D721Med (cell line): ENCODE measurements around the gene GRAP2.
"Not testable (repeated sequence)": the region's sequence is repeated elsewhere in the genome, so short reads cannot be mapped to it uniquely, and the experiment has no call there.

ENCODE experiments used
- DNase-seq: peaks from one replicate; pipeline ENCODE4 v3.0.0; 2011; ENCODE audit warnings: low spot score; ENCODE audit not compliant: insufficient read length
- FAIRE-seq: peaks from 2 replicates; lab custom pipeline; 2011; peaks lifted over from hg19 to GRCh38; lab: Jason Lieb, UNC
- TF ChIP-seq, protein P1 (sequence below): IDR thresholded peaks from 2 replicates; pipeline ENCODE4 v1.5.1; 2012; ENCODE audit warnings: mild to moderate bottlenecking, control low read depth; ENCODE audit not compliant: insufficient read depth; ENCODE audit errors: missing control alignments

The GRAP2 gene

DNA sequence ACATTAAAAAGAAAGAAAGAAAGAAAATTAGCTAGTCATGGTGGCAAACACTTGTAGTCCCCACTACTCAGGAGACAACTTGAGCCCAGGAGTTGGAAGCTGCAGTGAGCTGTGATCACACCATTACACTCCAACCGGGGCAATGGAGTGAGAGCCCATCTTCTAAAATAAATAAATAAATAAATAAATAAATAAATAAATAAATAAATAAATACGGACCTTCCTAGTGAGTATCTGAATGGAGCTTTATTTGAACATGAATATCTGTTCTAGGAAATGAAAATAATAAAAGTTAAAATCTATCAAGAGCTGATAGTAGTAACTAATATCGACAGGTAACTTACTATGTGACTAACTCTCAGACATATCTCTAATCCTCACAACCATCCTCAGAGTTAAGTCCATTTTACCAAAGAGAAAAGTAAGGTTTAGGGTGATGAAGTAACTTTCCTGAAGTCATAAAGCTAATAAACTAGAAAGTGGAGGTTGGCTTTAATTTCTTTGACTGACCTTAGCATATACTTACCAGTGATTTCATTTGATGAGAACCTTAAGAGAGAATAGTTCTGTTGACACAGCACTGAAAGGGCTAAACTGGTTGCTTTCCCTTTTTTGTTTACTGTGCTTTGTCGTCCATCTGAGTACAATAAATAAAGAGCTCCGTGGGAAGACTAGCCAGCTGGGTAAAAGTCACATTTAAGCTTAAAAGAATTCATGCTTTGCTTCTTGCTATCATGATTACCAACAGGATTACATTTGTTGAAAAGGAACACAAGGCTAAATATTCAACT lies 29.7 kb upstream of the GRAP2 start:
- no peak for DNase-seq
- TF ChIP-seq, protein P1, sequence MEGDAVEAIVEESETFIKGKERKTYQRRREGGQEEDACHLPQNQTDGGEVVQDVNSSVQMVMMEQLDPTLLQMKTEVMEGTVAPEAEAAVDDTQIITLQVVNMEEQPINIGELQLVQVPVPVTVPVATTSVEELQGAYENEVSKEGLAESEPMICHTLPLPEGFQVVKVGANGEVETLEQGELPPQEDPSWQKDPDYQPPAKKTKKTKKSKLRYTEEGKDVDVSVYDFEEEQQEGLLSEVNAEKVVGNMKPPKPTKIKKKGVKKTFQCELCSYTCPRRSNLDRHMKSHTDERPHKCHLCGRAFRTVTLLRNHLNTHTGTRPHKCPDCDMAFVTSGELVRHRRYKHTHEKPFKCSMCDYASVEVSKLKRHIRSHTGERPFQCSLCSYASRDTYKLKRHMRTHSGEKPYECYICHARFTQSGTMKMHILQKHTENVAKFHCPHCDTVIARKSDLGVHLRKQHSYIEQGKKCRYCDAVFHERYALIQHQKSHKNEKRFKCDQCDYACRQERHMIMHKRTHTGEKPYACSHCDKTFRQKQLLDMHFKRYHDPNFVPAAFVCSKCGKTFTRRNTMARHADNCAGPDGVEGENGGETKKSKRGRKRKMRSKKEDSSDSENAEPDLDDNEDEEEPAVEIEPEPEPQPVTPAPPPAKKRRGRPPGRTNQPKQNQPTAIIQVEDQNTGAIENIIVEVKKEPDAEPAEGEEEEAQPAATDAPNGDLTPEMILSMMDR, result no peak
- FAIRE-seq, result no peak

DNA sequence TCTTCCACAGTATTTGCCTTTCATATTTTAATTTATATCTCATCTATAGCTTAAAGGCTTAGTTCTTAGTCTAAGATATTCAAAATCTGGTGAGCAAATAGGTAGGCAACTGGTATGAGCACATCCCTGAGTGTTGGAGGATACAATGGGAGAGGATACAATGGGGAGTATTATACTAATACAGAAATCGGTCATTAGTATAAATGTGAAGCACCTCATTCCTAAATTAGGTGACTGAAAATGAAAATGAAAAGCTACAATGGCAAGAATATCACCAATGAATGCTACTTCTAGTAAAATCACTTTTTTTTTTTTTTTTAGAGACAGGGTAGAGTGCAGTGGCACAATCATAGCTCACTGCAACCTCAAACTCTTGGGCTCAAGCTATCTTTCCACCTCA lies 28.3 kb upstream of the GRAP2 start:
- DNase-seq (no peak), FAIRE-seq (no peak)
- TF ChIP-seq, protein P1, result no peak

DNA sequence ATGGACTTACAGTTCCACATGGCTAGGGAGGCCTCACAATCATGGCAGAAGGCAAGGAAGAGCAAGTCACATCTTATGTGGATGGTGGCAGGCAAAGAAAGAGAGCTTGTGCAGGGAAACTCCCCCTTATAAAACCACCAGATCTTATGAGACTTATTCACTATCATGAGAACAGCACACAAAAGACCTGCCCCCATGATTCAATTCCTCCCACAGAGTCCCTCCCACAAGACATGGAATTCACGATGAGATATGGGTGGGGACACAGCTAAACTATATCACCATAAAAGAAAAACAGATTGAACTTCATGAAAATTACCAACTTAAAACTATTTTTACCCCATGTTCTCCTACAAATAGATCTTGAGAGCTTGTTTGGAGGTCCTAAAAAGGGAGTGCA lies 26.9 kb upstream of the GRAP2 start:
- FAIRE-seq (no peak), DNase-seq (no peak)
- TF ChIP-seq, protein P1, result no peak

DNA sequence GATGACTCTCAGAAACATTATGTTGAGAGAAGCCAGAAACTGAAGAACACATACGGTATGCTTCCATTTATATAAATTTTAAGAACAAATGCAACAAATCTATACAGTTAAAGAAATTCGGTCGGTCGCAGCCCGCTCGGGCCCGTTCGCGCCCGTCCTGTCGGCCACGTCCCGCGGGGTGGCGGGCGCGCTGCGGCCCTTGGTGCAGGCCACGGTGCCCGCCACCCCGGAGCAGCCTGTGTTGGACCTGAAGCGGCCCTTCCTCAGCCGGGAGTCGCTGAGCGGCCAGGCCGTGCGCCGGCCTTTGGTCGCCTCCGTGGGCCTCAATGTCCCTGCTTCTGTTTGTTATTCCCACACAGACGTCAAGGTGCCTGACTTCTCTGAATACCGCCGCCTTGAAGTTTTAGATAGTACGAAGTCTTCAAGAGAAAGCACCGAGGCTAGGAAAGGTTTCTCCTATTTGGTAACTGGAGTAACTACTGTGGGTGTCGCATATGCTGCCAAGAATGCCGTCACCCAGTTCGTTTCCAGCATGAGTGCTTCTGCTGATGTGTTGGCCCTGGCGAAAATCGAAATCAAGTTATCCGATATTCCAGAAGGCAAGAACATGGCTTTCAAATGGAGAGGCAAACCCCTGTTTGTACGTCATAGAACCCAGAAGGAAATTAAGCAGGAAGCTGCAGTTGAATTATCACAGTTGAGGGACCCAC lies 25.6 kb upstream of the GRAP2 start:
- not testable (repeated sequence) for DNase-seq, FAIRE-seq

DNA sequence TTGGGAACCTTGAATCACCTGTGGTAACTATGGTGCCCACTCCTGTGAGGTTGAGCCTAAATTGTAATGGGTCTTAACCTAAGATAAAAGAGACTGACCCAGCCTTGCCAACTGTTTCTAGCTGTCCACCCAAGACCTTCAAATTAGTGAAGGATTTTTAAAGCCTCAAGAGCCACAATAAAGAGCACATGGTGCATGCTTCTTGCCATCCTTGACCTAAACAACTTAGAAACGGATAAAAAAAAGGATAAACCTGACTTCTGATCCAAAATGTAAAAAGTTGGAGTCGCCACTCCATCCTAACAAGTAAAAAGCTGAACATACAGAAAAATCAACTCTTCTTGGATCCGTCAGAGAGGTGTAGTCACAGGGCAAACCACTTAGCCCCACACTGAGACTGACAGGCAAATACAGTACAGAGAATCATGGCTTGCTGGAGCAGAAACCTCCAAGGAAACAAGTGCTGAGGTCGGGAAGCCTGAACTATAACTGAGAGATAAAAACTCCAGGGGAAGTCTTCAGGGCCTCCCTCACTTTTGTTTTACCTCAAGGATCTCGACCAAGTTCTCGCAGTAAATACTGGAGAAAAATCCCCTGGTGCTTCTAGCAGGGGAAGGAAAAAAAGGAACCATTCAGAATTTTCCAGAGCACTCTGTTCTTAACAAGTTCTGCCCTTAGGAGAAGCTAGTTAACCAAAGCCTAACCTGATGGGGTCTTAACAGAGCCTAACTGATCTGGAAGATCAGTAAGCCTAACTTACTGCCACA lies 23.6 kb upstream of the GRAP2 start:
- TF ChIP-seq, protein P1, result no peak
- no peak for FAIRE-seq
- DNase-seq, result no peak

DNA sequence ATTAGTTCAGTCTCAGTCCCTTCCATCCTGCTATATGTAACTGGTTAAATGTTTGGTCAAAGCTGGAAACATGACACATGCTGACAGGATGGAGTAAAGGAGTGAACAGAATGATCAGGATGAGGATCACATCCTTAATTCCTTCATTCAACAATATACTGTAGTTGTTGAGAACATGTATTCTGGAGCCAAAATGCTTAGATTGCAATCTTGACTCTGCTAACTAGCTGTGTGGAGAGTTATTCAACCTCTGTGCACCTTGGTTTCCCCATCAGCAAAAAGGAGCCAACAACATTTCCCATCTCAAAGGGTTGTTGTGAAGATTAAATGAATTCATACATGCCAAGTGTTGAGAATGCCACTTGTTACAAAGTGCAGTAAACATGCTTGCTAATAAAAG lies 20.2 kb upstream of the GRAP2 start:
- TF ChIP-seq, protein P1, result no peak
- DNase-seq (no peak), FAIRE-seq (no peak)

DNA sequence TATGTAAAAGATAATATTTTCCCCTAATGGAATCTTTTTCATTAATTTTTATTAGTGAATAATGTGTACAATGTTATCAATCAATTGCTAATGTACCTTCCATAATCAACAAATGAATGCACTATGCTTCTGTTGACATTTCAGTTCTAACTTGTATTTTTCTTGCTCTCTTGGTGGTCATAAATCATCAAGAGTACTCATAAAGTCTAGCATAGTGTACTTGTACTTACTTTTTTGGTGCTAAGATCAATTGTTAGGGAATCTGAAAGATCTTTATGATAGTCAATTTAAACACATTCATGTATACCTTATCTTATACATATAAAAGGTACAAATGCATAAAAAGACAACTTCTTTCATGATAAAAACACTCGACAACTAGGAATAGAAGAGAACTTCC lies 17.8 kb upstream of the GRAP2 start:
- FAIRE-seq (no peak), DNase-seq (no peak)
- TF ChIP-seq, protein P1, result no peak

DNA sequence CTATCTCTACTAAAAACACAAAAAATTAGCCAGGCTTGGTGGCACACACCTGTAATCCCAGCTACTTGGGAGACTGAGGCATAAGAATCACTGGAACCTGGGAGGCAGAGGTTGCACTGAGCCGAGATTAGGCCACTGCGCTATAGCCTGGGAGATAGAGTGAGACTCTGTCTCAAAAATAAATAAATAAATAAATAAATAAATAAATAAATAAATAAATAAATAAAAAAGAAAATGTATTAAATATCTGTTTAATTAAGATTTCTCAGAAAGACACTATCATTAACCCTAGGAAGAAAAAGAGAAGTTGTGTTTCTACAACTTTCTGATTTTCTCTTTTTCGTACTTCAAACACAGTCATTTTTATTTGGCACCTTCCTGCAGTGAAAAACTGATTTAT lies 11.0 kb upstream of the GRAP2 start:
- not testable (repeated sequence) for FAIRE-seq

More for the DNA sequence above, 11.0 kb upstream of the GRAP2 start:
- not testable (repeated sequence) for DNase-seq
